ENCODE results near the gene OAS2. TPM values are rescaled to one million over a fixed set of nuclear protein-coding genes. Genes with fewer than 3 reads are reported as not detected.
A peak's percentile ranks its signal among the peaks of the same experiment; 100 is the strongest.
"Not testable (repeated sequence)": the region's sequence is repeated elsewhere in the genome, so short reads cannot be mapped to it uniquely, and the experiment has no call there.

OAS2 gene
- total RNA-seq, 1 donor from 2014 or later: 0.30 TPM

- DNase-seq (ENCODE audit: low read depth): no peak
Measured at GRCh38 chr12:112985642-112986290, 7.4 kb downstream of the OAS2 start.

GRCh38 chr12:112986291-112986800, 8.0 kb downstream of the OAS2 start:
- no peak for DNase-seq (ENCODE audit: low read depth)

- DNase-seq (ENCODE audit: low read depth): no peak
Measured at GRCh38 chr12:112987561-112987960, 9.2 kb downstream of the OAS2 start.

GRCh38 chr12:112988224-112988623, 9.9 kb downstream of the OAS2 start:
- no peak for DNase-seq (ENCODE audit: low read depth)

GRCh38 chr12:112988823-112989385, 10.6 kb downstream of the OAS2 start:
- DNase-seq (ENCODE audit: low read depth): not testable (repeated sequence)

- DNase-seq (ENCODE audit: low read depth): no peak
Measured at GRCh38 chr12:112989806-112990205, 11.5 kb downstream of the OAS2 start.

GRCh38 chr12:112992541-112993398, 14.5 kb downstream of the OAS2 start:
- peak; percentile 67 for DNase-seq (ENCODE audit: low read depth)

GRCh38 chr12:112995008-112995407, 16.7 kb downstream of the OAS2 start:
- DNase-seq (ENCODE audit: low read depth): no peak

GRCh38 chr12:112996501-112996900, 18.2 kb downstream of the OAS2 start:
- DNase-seq (ENCODE audit: low read depth): no peak

GRCh38 chr12:112997506-112997905, 19.2 kb downstream of the OAS2 start:
- no peak for DNase-seq (ENCODE audit: low read depth)

- DNase-seq (ENCODE audit: low read depth): no peak
Measured at GRCh38 chr12:112998987-112999767, 20.9 kb downstream of the OAS2 start.

GRCh38 chr12:113000433-113000832, 22.1 kb downstream of the OAS2 start:
- no peak for DNase-seq (ENCODE audit: low read depth)

GRCh38 chr12:113002155-113002554, 23.8 kb downstream of the OAS2 start:
- DNase-seq (ENCODE audit: low read depth): peak; percentile 28

- no peak for DNase-seq (ENCODE audit: low read depth)
Measured at GRCh38 chr12:113002676-113003075, 24.4 kb downstream of the OAS2 start.

- DNase-seq (ENCODE audit: low read depth): no peak
Measured at GRCh38 chr12:113003636-113004035, 25.3 kb downstream of the OAS2 start.

GRCh38 chr12:113005762-113006161, 27.4 kb downstream of the OAS2 start:
- DNase-seq (ENCODE audit: low read depth): peak; percentile 11

GRCh38 chr12:113006206-113006605, 27.9 kb downstream of the OAS2 start:
- DNase-seq (ENCODE audit: low read depth): no peak

GRCh38 chr12:113006641-113007040, 28.3 kb downstream of the OAS2 start:
- peak; percentile 76 for DNase-seq (ENCODE audit: low read depth)

GRCh38 chr12:113007166-113007565, 28.8 kb downstream of the OAS2 start:
- DNase-seq (ENCODE audit: low read depth): peak; percentile 94

GRCh38 chr12:113010701-113011100, 32.4 kb downstream of the OAS2 start:
- no peak for DNase-seq (ENCODE audit: low read depth)

GRCh38 chr12:113014565-113014964, 36.2 kb downstream of the OAS2 start:
- DNase-seq (ENCODE audit: low read depth): no peak

GRCh38 chr12:113016796-113017195, 38.5 kb downstream of the OAS2 start:
- no peak for DNase-seq (ENCODE audit: low read depth)
